Astrocyte of the hippocampus (primary cell): ENCODE results near the gene KRT6C.
"Not testable (repeated sequence)": the region's sequence is repeated elsewhere in the genome, so short reads cannot be mapped to it uniquely, and the experiment has no call there.

Experiments
- DNase-seq: peaks from one replicate; pipeline ENCODE4 v3.0.0; 2011; ENCODE audit warnings: low read depth, low spot score

Gene KRT6C

GRCh38 chr12:52455821-52456220 lies 17.8 kb downstream of the KRT6C start:
- no peak for DNase-seq

- peak; percentile 48 for DNase-seq
Observed at GRCh38 chr12:52454411-52455201, 19.0 kb downstream of the KRT6C start.

- no peak for DNase-seq
Observed at GRCh38 chr12:52452101-52452500, 21.5 kb downstream of the KRT6C start, which contains the start of gene KRT6B. Gene KRT6B (minus strand): TSS chr12:52452146. CDS start chr12:52452078, 68 bp downstream.

GRCh38 chr12:52448228-52448627 lies 25.4 kb downstream of the KRT6C start:
- DNase-seq, result no peak

GRCh38 chr12:52447196-52447595 lies 26.4 kb downstream of the KRT6C start:
- DNase-seq, result not testable (repeated sequence)

DNA sequence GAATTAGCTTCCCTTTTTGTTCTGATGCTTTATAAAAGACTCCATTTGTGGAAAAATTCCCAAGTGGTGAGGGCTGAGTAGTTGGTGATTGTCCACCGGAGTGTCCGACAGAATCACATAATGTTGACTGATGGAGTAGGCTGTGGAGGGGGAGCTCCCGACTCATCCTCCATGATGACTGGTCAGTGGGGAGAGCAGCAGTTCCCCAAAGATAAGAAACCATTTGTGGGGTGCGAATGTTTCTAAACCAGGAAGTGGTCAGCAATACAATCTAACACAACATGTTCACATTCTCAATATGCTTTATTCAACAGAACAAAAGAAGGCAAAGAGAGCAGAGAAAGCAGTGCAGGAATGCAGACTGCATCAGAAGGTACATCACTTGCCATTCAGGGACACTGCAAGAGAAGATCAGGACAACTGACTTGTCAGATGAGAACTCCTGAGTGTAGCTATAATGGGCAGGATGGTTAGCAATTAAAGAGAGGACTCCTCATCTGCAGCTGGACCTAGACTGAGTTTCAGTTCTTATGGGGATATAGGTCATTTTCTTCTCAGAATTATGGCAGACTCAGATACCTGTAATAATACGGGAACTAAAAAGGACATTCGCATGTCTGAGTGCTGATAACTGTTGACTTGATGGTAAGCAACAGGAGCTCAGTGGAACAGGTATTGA lies 27.1 kb downstream of the KRT6C start:
- no peak for DNase-seq

GRCh38 chr12:52445876-52446275 lies 27.7 kb downstream of the KRT6C start:
- no peak for DNase-seq

DNA sequence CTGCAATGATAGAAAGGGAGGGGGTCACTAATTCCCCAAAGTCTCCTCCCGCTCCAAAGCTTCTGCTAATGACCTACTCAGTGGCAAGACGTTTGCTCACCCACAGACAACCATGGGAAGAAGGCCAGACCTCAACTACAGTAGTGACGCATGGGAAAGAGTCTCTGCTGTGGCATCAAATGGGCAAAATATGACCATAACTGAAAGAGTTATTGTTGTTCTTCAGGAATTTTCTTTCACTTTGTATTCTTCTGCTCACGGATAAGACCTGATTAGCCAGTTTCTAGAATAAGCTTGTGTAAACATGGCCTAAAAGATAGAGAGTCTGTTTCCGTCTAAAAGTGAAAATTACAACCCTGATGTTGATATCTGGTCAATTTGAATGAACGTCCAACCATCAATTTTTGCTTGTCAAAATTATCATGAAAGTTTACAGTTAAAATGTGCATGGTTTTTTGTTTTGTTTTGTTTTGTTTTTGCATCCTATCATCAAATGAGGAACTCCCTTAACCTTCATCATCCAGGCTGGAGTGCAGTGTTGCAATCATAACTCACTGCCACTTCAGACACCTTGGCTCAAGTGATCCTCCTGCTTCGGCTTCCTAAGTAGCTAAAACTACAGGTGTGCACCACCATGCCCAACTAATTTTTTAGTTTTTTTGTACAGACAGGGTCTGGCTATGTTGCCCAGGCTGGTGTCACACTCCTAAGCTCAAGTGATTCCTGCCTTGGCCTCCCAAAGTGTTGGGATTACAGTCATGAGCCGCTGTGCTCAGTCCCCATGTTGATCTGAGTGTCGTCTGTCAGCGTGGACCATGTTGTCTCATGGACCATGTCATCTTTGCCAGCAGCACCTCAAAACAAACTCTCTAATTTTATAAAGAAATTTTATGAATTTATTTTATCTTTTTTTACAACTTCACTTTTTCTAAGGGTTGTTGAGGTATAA lies 28.7 kb downstream of the KRT6C start:
- peak; percentile 26 for DNase-seq

DNA sequence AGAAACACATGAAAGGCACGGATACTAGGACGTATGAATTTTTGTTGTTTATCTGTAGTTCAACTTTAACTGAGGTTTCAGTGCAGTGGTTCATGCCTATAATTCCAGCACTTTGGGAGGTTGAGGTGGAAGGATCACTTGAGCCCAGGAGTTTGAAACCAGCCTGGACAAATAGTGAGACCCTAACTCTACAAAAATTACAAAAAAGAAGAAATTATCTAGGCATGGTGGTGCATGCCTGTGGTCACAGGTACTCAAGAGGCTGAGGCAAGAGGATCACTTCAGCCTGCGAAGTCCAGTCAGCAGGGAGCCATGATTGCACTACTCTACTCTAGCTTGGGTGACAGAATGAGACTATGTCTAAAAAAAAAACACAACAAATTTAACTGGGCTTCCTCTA lies 29.6 kb downstream of the KRT6C start:
- DNase-seq, result no peak

DNA sequence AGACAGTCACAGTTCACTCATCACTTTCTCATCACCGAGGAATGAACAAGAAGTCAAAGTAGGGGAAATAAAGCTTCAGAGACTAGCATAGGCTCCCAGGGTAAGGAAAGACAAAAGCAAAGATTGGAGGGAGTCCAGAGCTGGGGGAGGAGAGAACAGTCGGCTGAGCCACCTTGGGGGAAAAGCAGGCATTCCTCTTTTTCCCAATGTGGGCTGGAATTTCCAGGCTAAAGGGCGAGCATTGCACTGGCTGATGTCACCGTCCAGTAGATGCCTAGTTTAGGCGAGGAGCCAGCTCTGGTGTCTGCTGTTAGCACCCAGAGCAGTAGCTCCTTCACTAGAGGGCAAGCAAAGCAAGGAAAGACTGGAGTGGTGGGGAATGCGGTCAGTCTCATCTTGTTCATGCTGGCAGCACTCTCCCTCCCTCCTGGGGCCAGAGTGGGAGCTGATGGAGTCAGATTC lies 31.0 kb downstream of the KRT6C start:
- peak; percentile 91 for DNase-seq

- DNase-seq, result peak; percentile 66
Observed at GRCh38 chr12:52441320-52441911, 32.2 kb downstream of the KRT6C start.

DNA sequence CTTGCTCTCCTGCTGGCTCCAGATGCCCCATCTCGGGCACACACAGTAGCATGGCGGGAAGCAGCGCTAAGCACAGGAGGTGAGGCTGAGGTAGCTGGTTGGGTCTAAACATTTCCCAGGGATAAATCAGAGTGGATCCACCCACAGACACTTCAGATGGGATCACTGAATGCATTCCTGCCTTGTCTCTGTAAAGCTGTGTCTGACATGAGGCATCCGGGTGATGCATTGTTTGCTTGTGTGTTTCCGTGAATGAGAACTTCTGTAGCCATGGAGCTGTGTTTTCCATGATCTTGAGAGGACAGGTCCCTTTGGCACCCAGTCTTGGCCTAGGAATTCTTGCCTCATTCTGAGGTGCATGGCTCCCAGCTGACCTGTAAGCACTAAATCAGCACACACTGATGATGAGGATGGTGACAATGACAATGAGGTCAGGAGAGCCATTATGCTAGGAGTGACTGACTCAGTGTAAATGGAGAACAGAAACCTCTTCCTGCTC lies 32.7 kb downstream of the KRT6C start:
- peak; percentile 77 for DNase-seq

DNA sequence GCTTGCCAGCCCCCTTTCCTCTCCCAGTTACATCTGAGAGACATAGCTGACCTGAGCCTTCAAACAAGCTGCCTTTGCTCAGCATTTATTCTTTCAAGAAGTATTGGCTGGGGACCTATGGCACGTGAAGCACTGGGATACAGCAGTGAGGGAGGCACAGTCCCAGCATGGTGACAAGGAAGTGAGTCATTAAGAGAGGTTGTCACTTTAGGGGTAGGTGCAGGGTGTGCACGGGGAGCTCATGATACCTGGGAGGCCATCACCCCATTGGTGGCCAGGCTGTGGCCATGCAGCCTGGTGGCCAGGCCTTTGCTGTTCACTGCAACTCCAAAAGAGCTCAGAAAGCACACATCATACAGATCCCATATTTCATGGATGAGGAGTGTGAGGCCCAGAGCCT lies 33.8 kb downstream of the KRT6C start:
- DNase-seq, result no peak

GRCh38 chr12:52439420-52439819 lies 34.2 kb downstream of the KRT6C start:
- no peak for DNase-seq

DNA sequence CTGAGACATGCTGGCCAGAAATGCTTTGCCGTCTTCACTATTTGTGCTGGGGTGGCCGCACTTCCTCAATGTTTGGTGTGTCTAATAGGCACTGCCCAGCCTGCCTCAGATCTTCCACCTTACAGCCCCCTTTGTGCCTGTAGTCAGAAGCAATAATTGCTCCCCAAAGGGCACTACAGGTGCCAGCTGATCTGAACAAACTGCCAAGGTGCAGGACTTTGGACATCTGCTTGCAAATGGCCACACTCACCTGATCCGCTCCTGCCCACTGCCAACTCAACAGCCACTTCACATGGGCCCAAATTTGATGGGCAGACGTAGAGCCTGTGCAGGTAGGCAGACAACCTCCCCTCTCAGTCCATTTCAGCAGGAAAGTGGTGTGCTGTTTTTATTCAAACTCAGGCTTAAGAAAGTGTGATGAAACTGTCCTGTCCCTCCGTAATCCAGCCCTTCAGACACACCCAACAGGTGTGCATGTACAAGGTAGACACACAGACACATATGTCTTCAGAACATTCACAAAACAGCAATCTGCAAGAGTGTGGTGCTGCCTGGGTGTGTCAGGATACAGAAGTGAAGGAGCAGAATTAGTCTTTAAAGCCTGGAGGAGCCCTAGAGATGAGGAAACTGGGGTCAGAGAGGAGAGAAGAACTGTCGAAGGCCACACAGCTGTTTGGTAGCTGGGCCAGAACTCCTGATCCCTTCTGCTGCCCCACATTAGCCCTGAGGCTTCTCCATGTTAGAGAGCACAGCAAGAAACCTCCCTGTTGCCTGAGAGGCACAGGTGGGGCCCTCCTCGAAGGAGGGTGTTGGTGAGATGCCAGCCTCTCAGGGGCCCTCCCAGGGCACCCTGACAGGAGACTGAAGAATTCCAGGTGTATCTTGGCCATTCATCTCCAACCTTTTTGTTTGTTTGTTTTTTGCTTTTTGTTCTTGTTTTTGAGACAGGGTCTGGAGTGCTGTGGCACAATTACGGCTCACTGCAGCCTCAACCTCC lies 35.0 kb downstream of the KRT6C start:
- DNase-seq, result no peak

DNA sequence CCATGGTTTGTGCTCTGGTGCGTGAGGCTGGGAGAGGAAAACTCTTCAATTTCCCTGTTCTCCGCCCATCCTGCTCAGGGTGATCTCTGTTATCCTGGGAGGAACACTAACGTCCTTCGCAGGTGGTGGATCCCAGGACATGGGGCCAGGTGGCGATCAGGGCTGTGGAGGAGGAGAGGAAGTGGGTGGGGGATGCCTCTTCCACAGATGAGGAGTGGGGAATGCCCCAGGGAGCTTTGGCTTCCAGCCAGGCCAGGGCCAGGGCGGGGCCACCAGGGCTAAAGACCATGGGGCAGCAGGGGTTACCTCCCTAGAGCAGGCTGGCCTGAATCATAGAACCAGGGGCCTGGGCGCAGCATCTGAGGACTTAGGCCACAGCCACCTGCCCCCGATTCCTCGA lies 36.1 kb downstream of the KRT6C start:
- no peak for DNase-seq

GRCh38 chr12:52436828-52437474 lies 36.7 kb downstream of the KRT6C start:
- no peak for DNase-seq

- DNase-seq, result peak; percentile 90
Observed at GRCh38 chr12:52436000-52436827, 37.4 kb downstream of the KRT6C start.

DNA sequence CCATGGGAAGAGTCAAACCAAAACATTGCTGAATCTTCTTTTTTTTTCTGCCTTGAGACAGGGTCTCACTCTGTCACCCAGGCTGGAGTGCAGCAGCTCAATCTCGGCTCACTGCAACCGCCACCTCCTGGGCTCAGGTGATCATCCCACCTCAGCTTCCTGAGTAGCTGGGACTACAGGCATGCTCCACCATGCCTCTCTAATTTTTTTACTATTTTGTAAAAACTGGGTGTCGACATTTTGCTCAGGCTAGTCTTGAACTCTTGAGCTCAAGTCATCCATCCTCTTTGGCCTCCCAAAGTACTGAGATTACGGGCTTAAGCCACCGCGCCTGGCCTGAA lies 38.0 kb downstream of the KRT6C start:
- no peak for DNase-seq
